ENCODE data around the gene GRPEL1.

- TF ChIP-seq PHF20 (CRISPR knock-in tag; IDR thresholded peaks at IDR 0.05) = no peak
- no peak for TF ChIP-seq ZNF670 (CRISPR knock-in tag; IDR thresholded peaks at IDR 0.05; ENCODE audit: borderline replicate concordance)
- no peak for TF ChIP-seq EP300 (IDR thresholded peaks at IDR 0.05; ENCODE audit: low read depth in 2 of 2, low read length in 2 of 2)
- TF ChIP-seq EP300 (CRISPR knock-in tag; IDR thresholded peaks at IDR 0.05; ENCODE audit: borderline replicate concordance) = no peak
- no peak for TF ChIP-seq ZNF792 (CRISPR knock-in tag; IDR thresholded peaks at IDR 0.05)
- TF ChIP-seq, protein P1, sequence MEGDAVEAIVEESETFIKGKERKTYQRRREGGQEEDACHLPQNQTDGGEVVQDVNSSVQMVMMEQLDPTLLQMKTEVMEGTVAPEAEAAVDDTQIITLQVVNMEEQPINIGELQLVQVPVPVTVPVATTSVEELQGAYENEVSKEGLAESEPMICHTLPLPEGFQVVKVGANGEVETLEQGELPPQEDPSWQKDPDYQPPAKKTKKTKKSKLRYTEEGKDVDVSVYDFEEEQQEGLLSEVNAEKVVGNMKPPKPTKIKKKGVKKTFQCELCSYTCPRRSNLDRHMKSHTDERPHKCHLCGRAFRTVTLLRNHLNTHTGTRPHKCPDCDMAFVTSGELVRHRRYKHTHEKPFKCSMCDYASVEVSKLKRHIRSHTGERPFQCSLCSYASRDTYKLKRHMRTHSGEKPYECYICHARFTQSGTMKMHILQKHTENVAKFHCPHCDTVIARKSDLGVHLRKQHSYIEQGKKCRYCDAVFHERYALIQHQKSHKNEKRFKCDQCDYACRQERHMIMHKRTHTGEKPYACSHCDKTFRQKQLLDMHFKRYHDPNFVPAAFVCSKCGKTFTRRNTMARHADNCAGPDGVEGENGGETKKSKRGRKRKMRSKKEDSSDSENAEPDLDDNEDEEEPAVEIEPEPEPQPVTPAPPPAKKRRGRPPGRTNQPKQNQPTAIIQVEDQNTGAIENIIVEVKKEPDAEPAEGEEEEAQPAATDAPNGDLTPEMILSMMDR (CRISPR knock-in tag; IDR thresholded peaks at IDR 0.05) = no peak
- TF ChIP-seq ELF1 (CRISPR knock-in tag; IDR thresholded peaks at IDR 0.05) = no peak
- TF ChIP-seq SKI (IDR thresholded peaks at IDR 0.05; ENCODE audit: partially characterized antibody) = no peak
- TF ChIP-seq, protein P2, sequence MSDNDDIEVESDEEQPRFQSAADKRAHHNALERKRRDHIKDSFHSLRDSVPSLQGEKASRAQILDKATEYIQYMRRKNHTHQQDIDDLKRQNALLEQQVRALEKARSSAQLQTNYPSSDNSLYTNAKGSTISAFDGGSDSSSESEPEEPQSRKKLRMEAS (IDR thresholded peaks at IDR 0.05) = no peak
- no peak for TF ChIP-seq POLR2AphosphoS5 (IDR thresholded peaks at IDR 0.05; ENCODE audit: low read depth, low read length)
- no peak for TF ChIP-seq MAF1 (CRISPR knock-in tag; IDR thresholded peaks at IDR 0.05; ENCODE audit: borderline replicate concordance)
- no peak for TF ChIP-seq ATF4 (CRISPR knock-in tag; IDR thresholded peaks at IDR 0.05)
- TF ChIP-seq WIZ (CRISPR knock-in tag; IDR thresholded peaks at IDR 0.05) = no peak
- no peak for TF ChIP-seq KDM5B (CRISPR knock-in tag; IDR thresholded peaks at IDR 0.05; ENCODE audit: borderline replicate concordance)
- no peak for TF ChIP-seq NBN (conservative IDR thresholded peaks at IDR 0.05)
Measured at GRCh38 chr4:7009564-7009963, 58.3 kb downstream of the GRPEL1 start.

All from HepG2 (cell line).